ENCODE measurements around the gene ANLN.
"Not testable (repeated sequence)": the region's sequence is repeated elsewhere in the genome, so short reads cannot be mapped to it uniquely, and the experiment has no call there.

ANLN gene

GRCh38 chr7:36379831-36380504 is 9.7 kb upstream of the ANLN start:
- no peak for DNase-seq (ENCODE audit: low spot score)

- no peak for DNase-seq (ENCODE audit: low spot score)
Observed at GRCh38 chr7:36381056-36381455, 8.6 kb upstream of the ANLN start.

GRCh38 chr7:36383284-36383683 is 6.4 kb upstream of the ANLN start:
- not testable (repeated sequence) for DNase-seq (ENCODE audit: low spot score)

GRCh38 chr7:36385646-36386045 is 4.0 kb upstream of the ANLN start:
- DNase-seq (ENCODE audit: low spot score), result not testable (repeated sequence)

- DNase-seq (ENCODE audit: low spot score), result no peak
Observed at GRCh38 chr7:36387435-36388231, 2.0 kb upstream of the ANLN start.

GRCh38 chr7:36388423-36388822 is 1.2 kb upstream of the ANLN start:
- no peak for DNase-seq (ENCODE audit: low spot score)

GRCh38 chr7:36390199-36391090 is 783 bp downstream of the ANLN start:
- DNase-seq (ENCODE audit: low spot score), result peak; percentile 89

GRCh38 chr7:36391436-36392198 is 2.0 kb downstream of the ANLN start:
- no peak for DNase-seq (ENCODE audit: low spot score)

- no peak for DNase-seq (ENCODE audit: low spot score)
Observed at GRCh38 chr7:36393826-36394225, 4.2 kb downstream of the ANLN start.

GRCh38 chr7:36395171-36395894 is 5.7 kb downstream of the ANLN start:
- no peak for DNase-seq (ENCODE audit: low spot score)

GRCh38 chr7:36396150-36396549 is 6.5 kb downstream of the ANLN start:
- no peak for DNase-seq (ENCODE audit: low spot score)

- no peak for DNase-seq (ENCODE audit: low spot score)
Observed at GRCh38 chr7:36400036-36400435, 10.4 kb downstream of the ANLN start.

- no peak for DNase-seq (ENCODE audit: low spot score)
Observed at GRCh38 chr7:36400606-36401005, 10.9 kb downstream of the ANLN start.

- no peak for DNase-seq (ENCODE audit: low spot score)
Observed at GRCh38 chr7:36403452-36403851, 13.8 kb downstream of the ANLN start.

GRCh38 chr7:36404639-36405408 is 15.2 kb downstream of the ANLN start:
- DNase-seq (ENCODE audit: low spot score), result no peak

- no peak for DNase-seq (ENCODE audit: low spot score)
Observed at GRCh38 chr7:36405409-36405803, 15.7 kb downstream of the ANLN start.

- no peak for DNase-seq (ENCODE audit: low spot score)
Observed at GRCh38 chr7:36406156-36406555, 16.5 kb downstream of the ANLN start.

- no peak for DNase-seq (ENCODE audit: low spot score)
Observed at GRCh38 chr7:36407636-36408550, 18.2 kb downstream of the ANLN start.

- DNase-seq (ENCODE audit: low spot score), result peak; percentile 72
Observed at GRCh38 chr7:36408589-36408988, 18.9 kb downstream of the ANLN start.

All from COLO829 (cell line).